BJ (cell line): ENCODE data around the gene CD109. TPM values are rescaled to one million over a fixed set of nuclear protein-coding genes. Genes with fewer than 3 reads are reported as not detected.

ENCODE experiments used
- CTCF ChIA-PET: fragments of 350-600 bp; formaldehyde crosslinking; extraction: SDS; loops from one replicate; lab custom pipeline; 2021; ENCODE audit warnings: antibody characterized with exemption, inconsistent platforms; lab: Yijun Ruan, JAX
- POLR2A ChIA-PET: fragments of 300-600 bp; sonication (Branson Sonifier 250); formaldehyde crosslinking; extraction: SDS; loops from one replicate; lab custom pipeline; 2021; ENCODE audit warnings: antibody characterized with exemption; lab: Charles Lee
- DNase-seq: peaks from one replicate; pipeline ENCODE4 v3.0.0-alpha.2; 2011; ENCODE audit warnings: low read depth
- H3K27me3 ChIP-seq: 2 replicates; pipeline ENCODE4 v1.6.0; 2011; ENCODE audit warnings: low read length; ENCODE audit not compliant: control insufficient read depth, insufficient read depth
- H3K36me3 ChIP-seq: 2 replicates; pipeline ENCODE4 v1.5.1; 2011; ENCODE audit warnings: low read length; ENCODE audit not compliant: control insufficient read depth, insufficient read depth
- H3K4me3 ChIP-seq: 2 replicates; pipeline ENCODE4 v1.5.1; 2011; ENCODE audit warnings: low read depth, mild to moderate bottlenecking, control low read depth, low read length
- polyA plus RNA-seq: library from polyadenylated mRNA; depleted of rRNA; stranded (reverse); fragments of >200 nt; gene quantifications from 2 replicates; pipeline ENCODE4 v1.2.3, GENCODE V29; 2011
- TF ChIP-seq, protein P1 (sequence below): IDR thresholded peaks from 2 replicates; pipeline ENCODE4 v1.5.1; 2011; ENCODE audit warnings: low read depth, mild to moderate bottlenecking, control low read depth, inconsistent platforms, low read length, moderate library complexity; ENCODE audit not compliant: insufficient read depth

CD109 gene
- polyA plus RNA-seq, 1 experiment: 14.7 TPM

DNA sequence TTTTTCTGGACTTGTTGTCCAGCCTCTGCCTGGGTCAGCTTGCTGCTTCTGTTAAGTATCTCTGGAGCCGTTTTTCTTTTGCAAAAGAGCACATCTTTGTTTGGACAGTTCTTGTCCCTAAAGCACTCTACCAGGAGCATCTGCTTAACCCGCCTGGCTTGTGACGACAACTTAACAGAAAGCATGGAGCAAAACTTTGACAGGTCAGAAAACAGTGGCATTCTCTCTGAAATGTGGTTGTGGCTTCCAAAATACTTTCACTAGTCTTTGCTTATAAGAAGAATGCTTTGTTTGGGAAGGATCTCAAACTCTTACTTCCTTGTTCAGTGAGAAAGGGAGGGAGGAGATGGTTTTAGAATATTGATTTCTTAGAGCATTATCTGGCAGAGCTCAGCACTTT is 47.6 kb downstream of the CD109 start:
- H3K36me3 ChIP-seq: no peaks in the 10 kb centered on the region
- TF ChIP-seq, protein P1, sequence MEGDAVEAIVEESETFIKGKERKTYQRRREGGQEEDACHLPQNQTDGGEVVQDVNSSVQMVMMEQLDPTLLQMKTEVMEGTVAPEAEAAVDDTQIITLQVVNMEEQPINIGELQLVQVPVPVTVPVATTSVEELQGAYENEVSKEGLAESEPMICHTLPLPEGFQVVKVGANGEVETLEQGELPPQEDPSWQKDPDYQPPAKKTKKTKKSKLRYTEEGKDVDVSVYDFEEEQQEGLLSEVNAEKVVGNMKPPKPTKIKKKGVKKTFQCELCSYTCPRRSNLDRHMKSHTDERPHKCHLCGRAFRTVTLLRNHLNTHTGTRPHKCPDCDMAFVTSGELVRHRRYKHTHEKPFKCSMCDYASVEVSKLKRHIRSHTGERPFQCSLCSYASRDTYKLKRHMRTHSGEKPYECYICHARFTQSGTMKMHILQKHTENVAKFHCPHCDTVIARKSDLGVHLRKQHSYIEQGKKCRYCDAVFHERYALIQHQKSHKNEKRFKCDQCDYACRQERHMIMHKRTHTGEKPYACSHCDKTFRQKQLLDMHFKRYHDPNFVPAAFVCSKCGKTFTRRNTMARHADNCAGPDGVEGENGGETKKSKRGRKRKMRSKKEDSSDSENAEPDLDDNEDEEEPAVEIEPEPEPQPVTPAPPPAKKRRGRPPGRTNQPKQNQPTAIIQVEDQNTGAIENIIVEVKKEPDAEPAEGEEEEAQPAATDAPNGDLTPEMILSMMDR: no peak
- no peaks in the 10 kb centered on the region for H3K27me3 ChIP-seq
- no peak overlapping the region for H3K4me3 ChIP-seq
- no peak for DNase-seq
- POLR2A ChIA-PET: no interaction called here
- CTCF ChIA-PET: interaction anchor here (0.9 to 3.2 kb wide), 7 partner anchors 10 to 1466 kb away, joined by 3 to 15 read pairs (median 6); no protein-coding TSS in a partner anchor

DNA sequence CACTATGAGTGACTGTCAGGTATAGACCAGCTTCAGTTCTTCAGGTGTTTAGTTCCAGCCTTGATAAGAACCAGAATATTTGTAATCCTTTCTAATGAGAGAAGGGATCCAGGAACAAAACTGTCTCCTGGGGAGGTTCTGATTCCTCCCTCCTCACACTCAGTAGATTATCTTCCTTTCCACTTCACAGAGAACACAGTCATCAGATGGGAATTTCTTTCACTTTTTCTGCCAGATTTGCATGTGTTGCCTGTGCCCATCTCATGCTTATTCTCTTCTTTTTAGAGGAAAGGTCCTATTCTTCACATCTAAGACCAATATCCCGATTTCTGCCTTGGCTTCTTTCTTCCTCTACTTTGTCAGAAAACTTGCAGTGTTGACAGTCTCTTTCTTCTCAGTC is 50.8 kb downstream of the CD109 start:
- no peak for DNase-seq
- ChIA-PET POLR2A (no interaction called here), CTCF (no interaction called here)

DNA sequence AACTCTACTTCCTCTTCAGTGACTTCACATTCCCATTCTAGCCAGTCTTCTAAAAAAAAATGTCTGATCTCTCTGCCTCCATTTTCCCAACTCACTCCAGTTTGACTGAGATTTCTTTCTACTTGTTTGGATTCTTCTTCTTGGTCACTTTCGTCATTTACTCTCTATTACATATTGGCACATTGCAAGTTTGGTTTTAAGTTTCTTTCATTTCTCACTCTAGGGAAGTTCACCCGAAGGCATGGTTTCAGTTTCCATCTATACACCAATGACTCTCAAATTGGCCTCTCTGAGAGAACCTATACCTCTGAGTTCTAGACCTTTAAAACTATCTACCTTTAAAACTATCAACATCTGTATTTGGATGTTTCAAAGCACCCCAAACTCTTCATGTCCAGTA is 51.3 kb downstream of the CD109 start:
- TF ChIP-seq, protein P1: no peak
- CTCF ChIA-PET: no interaction called here
- H3K36me3 ChIP-seq: no peaks in the 10 kb centered on the region
- POLR2A ChIA-PET: no interaction called here
- no peaks in the 10 kb centered on the region for H3K27me3 ChIP-seq
- no peak overlapping the region for H3K4me3 ChIP-seq
- no peak for DNase-seq

More for the DNA sequence above, 50.8 kb downstream of the CD109 start:
- Histone ChIP-seq H3K36me3 (no peaks in the 10 kb centered on the region), H3K4me3 (no peak overlapping the region), H3K27me3 (no peaks in the 10 kb centered on the region)
- TF ChIP-seq, protein P1: no peak

DNA sequence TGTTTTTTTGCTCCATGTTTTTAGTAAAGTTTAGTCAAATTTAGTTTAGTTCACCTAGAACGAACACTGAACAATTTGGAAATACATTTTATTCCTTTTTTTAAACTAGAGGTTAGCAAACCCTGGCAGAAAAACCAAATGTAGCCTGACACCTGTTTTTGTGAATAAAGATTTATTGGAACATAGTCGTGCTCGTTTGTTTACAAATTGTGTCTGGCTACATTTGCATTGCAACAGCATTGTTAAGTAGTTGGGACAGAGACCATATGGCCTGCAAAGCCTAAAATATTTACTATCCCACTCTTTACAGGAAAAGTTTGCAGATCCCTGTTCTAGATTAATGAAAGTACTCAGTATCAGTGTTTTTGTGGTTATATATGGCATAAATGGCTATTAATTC is 56.9 kb downstream of the CD109 start:
- POLR2A ChIA-PET: no interaction called here
- H3K27me3 ChIP-seq: no peaks in the 10 kb centered on the region
- H3K4me3 ChIP-seq: no peak overlapping the region
- H3K36me3 ChIP-seq: no peaks in the 10 kb centered on the region
- CTCF ChIA-PET: no interaction called here
- no peak for DNase-seq
- TF ChIP-seq, protein P1: no peak

DNA sequence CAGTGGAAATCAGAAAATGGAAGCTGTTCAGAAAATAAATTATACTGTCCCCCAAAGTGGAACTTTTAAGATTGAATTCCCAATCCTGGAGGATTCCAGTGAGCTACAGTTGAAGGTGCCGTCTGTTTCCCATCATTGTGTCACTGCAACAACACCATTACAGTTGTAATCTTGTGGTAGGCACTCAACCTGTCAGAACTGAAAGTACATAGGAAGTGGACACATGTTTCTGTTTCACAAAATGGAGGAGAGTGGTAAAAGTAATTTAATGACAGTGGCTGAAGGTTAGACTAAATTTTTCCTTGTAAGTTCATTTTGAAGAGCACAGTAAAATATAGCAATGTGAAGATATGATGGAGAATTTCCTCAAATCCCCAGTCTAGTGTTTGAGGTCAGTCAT is 70.0 kb downstream of the CD109 start:
- no peak overlapping the region for H3K4me3 ChIP-seq
- H3K36me3 ChIP-seq: no peaks in the 10 kb centered on the region; the same call in 1 of the 2 replicates
- DNase-seq: no peak
- TF ChIP-seq, protein P1: no peak
- H3K27me3 ChIP-seq: no peaks in the 10 kb centered on the region
- CTCF ChIA-PET: interaction anchor here (0.9 kb wide), 1 partner anchor 27 kb away, joined by 3 read pairs; no protein-coding TSS in a partner anchor
- POLR2A ChIA-PET: no interaction called here
